ENCODE results near the gene HES7. TPM values are rescaled to one million over a fixed set of nuclear protein-coding genes. Genes with fewer than 3 reads are reported as not detected.

Gene HES7
- total RNA-seq, 1 donor from 2014 or later = 0.46 TPM

GRCh38 chr17:8072729-8073461, 51.0 kb downstream of the HES7 start:
- DNase-seq (ENCODE audit: extremely low spot score, unreplicated experiment) = no peak
- Mint-ChIP-seq H3K9me3 (no peaks in the 10 kb centered on the region), H3K36me3 (no peaks in the 10 kb centered on the region), H3K4me1 (ENCODE audit: unreplicated experiment) (peaks cover 8% of the 10 kb centered on the region), H3K27me3 (peaks cover 99% of the 10 kb centered on the region), H3K27ac (no peak overlapping the region), H3K4me3 (peak overlapping the region; percentile 71)
- TF ChIP-seq CTCF (conservative IDR thresholded peaks at IDR 0.05) = no peak

- H3K36me3 Mint-ChIP-seq = no peaks in the 10 kb centered on the region
- H3K9me3 Mint-ChIP-seq = no peaks in the 10 kb centered on the region
- H3K4me1 Mint-ChIP-seq (ENCODE audit: unreplicated experiment) = peaks cover 8% of the 10 kb centered on the region
- no peak for DNase-seq (ENCODE audit: extremely low spot score, unreplicated experiment)
- TF ChIP-seq CTCF (conservative IDR thresholded peaks at IDR 0.05) = no peak
- peaks cover 100% of the 10 kb centered on the region for H3K27me3 Mint-ChIP-seq
- H3K4me3 Mint-ChIP-seq = peak overlapping the region; percentile 48
- no peak overlapping the region for H3K27ac Mint-ChIP-seq
Observed at GRCh38 chr17:8072341-8072728, 51.6 kb downstream of the HES7 start.

- H3K27ac Mint-ChIP-seq = peak overlapping the region; percentile 23
- peaks cover 8% of the 10 kb centered on the region for H3K4me1 Mint-ChIP-seq (ENCODE audit: unreplicated experiment)
- peaks cover 100% of the 10 kb centered on the region for H3K27me3 Mint-ChIP-seq
- no peaks in the 10 kb centered on the region for H3K9me3 Mint-ChIP-seq
- H3K4me3 Mint-ChIP-seq = no peak overlapping the region
- no peak for DNase-seq (ENCODE audit: extremely low spot score, unreplicated experiment)
- TF ChIP-seq CTCF (conservative IDR thresholded peaks at IDR 0.05) = no peak
- no peaks in the 10 kb centered on the region for H3K36me3 Mint-ChIP-seq
Observed at GRCh38 chr17:8071496-8071895, 52.4 kb downstream of the HES7 start.

Small RNA genes lying within 50 kb of the gene (microRNA-seq; reads per million reads assigned to microRNA genes)
- not detected for gene MIR4314
- gene MIR6883 = not detected

Other genes with a start within 250 kb of the HES7 start
- 170 and 172 TPM in 2 replicates for gene CHD3, start 235.3 kb downstream of the HES7 start, total RNA-seq (ENCODE audit: low replicate concordance)
- gene RNF227, start 207.8 kb downstream of the HES7 start, total RNA-seq (ENCODE audit: low replicate concordance) = 3.3 and 3.8 TPM in 2 replicates
- 2.8 and 9.9 TPM in 2 replicates for gene KCNAB3, start 194.2 kb downstream of the HES7 start, total RNA-seq (ENCODE audit: low replicate concordance)
- 145 and 150 TPM in 2 replicates for gene TRAPPC1, start 192.2 kb downstream of the HES7 start, total RNA-seq (ENCODE audit: low replicate concordance)
- gene CNTROB, start 191.9 kb downstream of the HES7 start, total RNA-seq (ENCODE audit: low replicate concordance) = 23.3 and 42.6 TPM in 2 replicates
- 0.29 and 0.43 TPM in 2 replicates for gene GUCY2D, start 121.5 kb downstream of the HES7 start, total RNA-seq (ENCODE audit: low replicate concordance)
- not detected in 2 replicates for gene ALOX15B, start 85.0 kb downstream of the HES7 start, total RNA-seq (ENCODE audit: low replicate concordance)
- gene ALOX12B, start 36.4 kb downstream of the HES7 start, total RNA-seq (ENCODE audit: low replicate concordance) = not detected in 2 replicates
- gene ALOXE3, start 5.6 kb downstream of the HES7 start, total RNA-seq (ENCODE audit: low replicate concordance) = 0.14 TPM in 1 of 2 replicates, not detected in the other
- 31.0 and 33.2 TPM in 2 replicates for gene PER1, start 28.3 kb upstream of the HES7 start, total RNA-seq (ENCODE audit: low replicate concordance)
- gene VAMP2, start 38.8 kb upstream of the HES7 start, total RNA-seq (ENCODE audit: low replicate concordance) = 44.7 and 46.3 TPM in 2 replicates
- 19.1 and 22.1 TPM in 2 replicates for gene TMEM107, start 52.3 kb upstream of the HES7 start, total RNA-seq (ENCODE audit: low replicate concordance)
- gene BORCS6, start 66.1 kb upstream of the HES7 start, total RNA-seq (ENCODE audit: low replicate concordance) = 4.8 and 6.9 TPM in 2 replicates
- gene AURKB, start 86.5 kb upstream of the HES7 start, total RNA-seq (ENCODE audit: low replicate concordance) = 35.0 and 108 TPM in 2 replicates
- 42.6 and 43.1 TPM in 2 replicates for gene CTC1, start 124.0 kb upstream of the HES7 start, total RNA-seq (ENCODE audit: low replicate concordance)
- gene PFAS, start 125.2 kb upstream of the HES7 start, total RNA-seq (ENCODE audit: low replicate concordance) = 54.5 and 117 TPM in 2 replicates
- 21.9 and 30.9 TPM in 2 replicates for gene RANGRF, start 164.6 kb upstream of the HES7 start, total RNA-seq (ENCODE audit: low replicate concordance)
- 4.0 and 5.6 TPM in 2 replicates for gene SLC25A35, start 171.3 kb upstream of the HES7 start, total RNA-seq (ENCODE audit: low replicate concordance)
- 0.24 TPM in 1 of 2 replicates, not detected in the other for gene ARHGEF15, start 186.1 kb upstream of the HES7 start, total RNA-seq (ENCODE audit: low replicate concordance)
- gene ODF4, start 215.7 kb upstream of the HES7 start, total RNA-seq (ENCODE audit: low replicate concordance) = not detected in 2 replicates

Measured in type B pancreatic cell (in vitro differentiated cells).